HG02798 (cell line): Measurements from ENCODE around the gene UNC13B.
"Not testable (repeated sequence)": the region's sequence is repeated elsewhere in the genome, so short reads cannot be mapped to it uniquely, and the experiment has no call there.

Experiments used
- ATAC-seq: cut with Tn5 transposase; IDR thresholded peaks from one replicate; pipeline ENCODE4 v1.9.1; 2021; ENCODE audit warnings: mild to moderate bottlenecking; ENCODE audit not compliant: unreplicated experiment, poor library complexity

UNC13B gene

GRCh38 chr9:35409434-35409833 lies 247.6 kb downstream of the UNC13B start:
- ATAC-seq, result not testable (repeated sequence)

GRCh38 chr9:35414889-35415288 lies 253.1 kb downstream of the UNC13B start:
- no peak for ATAC-seq

GRCh38 chr9:35415402-35416097 lies 253.7 kb downstream of the UNC13B start:
- no peak for ATAC-seq

GRCh38 chr9:35416098-35416427 lies 254.3 kb downstream of the UNC13B start:
- no peak for ATAC-seq

- ATAC-seq, result no peak
Measured at GRCh38 chr9:35422346-35422745, 260.5 kb downstream of the UNC13B start.

GRCh38 chr9:35422753-35423152 lies 260.9 kb downstream of the UNC13B start:
- no peak for ATAC-seq

GRCh38 chr9:35423499-35423898 lies 261.7 kb downstream of the UNC13B start:
- ATAC-seq, result no peak

GRCh38 chr9:35424356-35425352 lies 262.8 kb downstream of the UNC13B start:
- ATAC-seq, result no peak

GRCh38 chr9:35426627-35427026 lies 264.8 kb downstream of the UNC13B start:
- ATAC-seq, result no peak

- ATAC-seq, result no peak
Measured at GRCh38 chr9:35431467-35431866, 269.7 kb downstream of the UNC13B start.

GRCh38 chr9:35432076-35432475 lies 270.3 kb downstream of the UNC13B start:
- no peak for ATAC-seq

- ATAC-seq, result no peak
Measured at GRCh38 chr9:35436933-35437332, 275.1 kb downstream of the UNC13B start.

- no peak for ATAC-seq
Measured at GRCh38 chr9:35446012-35446411, 284.2 kb downstream of the UNC13B start.

- no peak for ATAC-seq
Measured at GRCh38 chr9:35448496-35448895, 286.7 kb downstream of the UNC13B start.

GRCh38 chr9:35452481-35452880 lies 290.7 kb downstream of the UNC13B start:
- no peak for ATAC-seq

GRCh38 chr9:35453786-35454185 lies 292.0 kb downstream of the UNC13B start:
- ATAC-seq, result no peak
